ENCODE measurements around the gene REV1. TPM values are rescaled to one million over a fixed set of nuclear protein-coding genes. Genes with fewer than 3 reads are reported as not detected.

The REV1 gene
- total RNA-seq (2014; rRNA removed; shearing (Covaris generic)), result 17.8 and 21.2 TPM in 2 replicates

DNA sequence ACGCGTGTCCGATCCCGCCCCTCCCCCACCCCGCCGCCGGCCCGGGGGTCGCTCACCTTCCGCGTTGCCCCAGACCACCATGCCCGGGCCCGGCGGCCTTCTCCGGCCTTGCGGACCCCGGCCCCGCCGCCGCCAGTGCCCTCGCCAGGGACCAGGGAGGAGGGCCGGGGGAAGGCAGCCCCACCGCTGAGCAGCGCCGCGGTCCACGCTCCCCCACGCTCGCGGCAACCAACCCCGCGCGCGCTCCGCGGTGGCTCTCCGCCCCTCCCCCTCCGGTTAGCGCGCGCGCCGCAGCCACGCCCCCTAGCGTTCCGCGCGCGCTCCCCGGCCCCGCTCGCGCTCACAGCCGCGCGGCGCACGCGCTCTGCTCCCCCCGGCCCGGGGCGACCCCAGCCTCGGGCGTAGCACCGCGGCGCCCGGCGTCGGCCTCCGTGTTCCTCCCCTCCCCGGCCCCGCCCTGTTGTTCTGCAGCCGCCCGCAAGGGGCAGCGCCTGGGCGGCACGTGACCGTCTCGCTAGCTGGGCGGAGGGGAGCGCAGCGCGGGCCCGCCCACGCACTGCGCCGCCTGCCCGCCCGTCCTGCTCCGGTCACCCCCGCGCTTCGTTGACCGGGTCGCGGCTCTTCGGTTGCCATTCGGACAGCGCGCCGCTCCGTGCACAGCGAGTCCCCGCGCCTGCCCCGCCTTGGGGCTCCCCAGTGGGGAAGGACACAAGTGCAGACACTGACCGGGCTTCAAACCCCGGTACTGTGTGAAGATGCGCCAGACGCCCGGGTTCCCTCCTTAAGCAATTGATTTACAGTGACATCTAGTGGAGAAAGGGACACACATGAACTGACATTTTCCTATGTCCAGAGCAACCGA, at the start of gene REV1:
REV1 (minus strand) TSS at position 257 of the 862 bp plus-strand sequence. CDS start 25,042 bp downstream, outside the sequence.

Other genes starting within 250 kb of the REV1 start
- 0.72 TPM in 1 of 2 replicates, not detected in the other for gene LYG2, start 234.4 kb downstream of the REV1 start, total RNA-seq (2014; rRNA removed; shearing (Covaris generic))
- gene LYG1, start 188.8 kb downstream of the REV1 start, total RNA-seq (2014; rRNA removed; shearing (Covaris generic)), result 0.15 and 0.45 TPM in 2 replicates
- gene TXNDC9, start 153.7 kb downstream of the REV1 start, total RNA-seq (2014; rRNA removed; shearing (Covaris generic)), result 19.4 and 30.2 TPM in 2 replicates
- gene EIF5B, start 152.6 kb downstream of the REV1 start, total RNA-seq (2014; rRNA removed; shearing (Covaris generic)), result 15.2 and 20.2 TPM in 2 replicates

All from A375 (cell line).